GM12878 (cell line): Measurements from ENCODE around the gene RRP12. TPM values are rescaled to one million over a fixed set of nuclear protein-coding genes. Genes with fewer than 3 reads are reported as not detected.
A peak's percentile ranks its signal among the peaks of the same experiment; 100 is the strongest.

Experiments used
- BMI1 ChIP-seq: fragments of 450-650 bp; IDR thresholded peaks from 2 replicates; pipeline ENCODE4 v1.6.1; 2016; ENCODE audit warnings: mild to moderate bottlenecking, moderate library complexity, borderline replicate concordance
- CBFB ChIP-seq: IDR thresholded peaks from 2 replicates; pipeline ENCODE4 v1.6.1; 2016; ENCODE audit warnings: antibody characterized with exemption, low read depth
- CBX5 ChIP-seq: sonication (generic); IDR thresholded peaks from 2 replicates; pipeline ENCODE4 v1.6.1; 2016; ENCODE audit warnings: low read depth, moderate library complexity, mild to moderate bottlenecking, inconsistent platforms
- CREB1 ChIP-seq: IDR thresholded peaks from 2 replicates; pipeline ENCODE4 v1.6.1; 2012; ENCODE audit warnings: low read depth, mild to moderate bottlenecking, inconsistent platforms
- EP300 ChIP-seq, 2 experiments: fragments of 150-350 bp in 1 of 2; IDR thresholded peaks; 2 replicates each; pipeline ENCODE4 v1.6.1; 2011 to 2012; ENCODE audit warnings: low read depth in 2 of 2, low read length in 2 of 2, borderline replicate concordance in 1 of 2, improper control_type of control experiment in 1 of 2, inconsistent platforms in 1 of 2; ENCODE audit not compliant: control insufficient read depth in 1 of 2
- MEF2B ChIP-seq: fragments of 450-650 bp; IDR thresholded peaks from 2 replicates; pipeline ENCODE4 v1.6.1; 2018; ENCODE audit warnings: mild to moderate bottlenecking, moderate library complexity; ENCODE audit not compliant: partially characterized antibody, poor library complexity, severe bottlenecking
- POLR2A ChIP-seq: IDR thresholded peaks from 2 replicates; pipeline ENCODE4 v1.6.1; 2011; ENCODE audit warnings: low read depth, mild to moderate bottlenecking, low read length
- POLR2AphosphoS2 ChIP-seq: IDR thresholded peaks from 2 replicates; pipeline ENCODE4 v1.6.1; 2011; ENCODE audit warnings: low read depth, mild to moderate bottlenecking, low read length, improper control_type of control experiment, moderate library complexity
- RELA ChIP-seq: fragments of 450-650 bp; IDR thresholded peaks from 2 replicates; pipeline ENCODE4 v1.8.0; 2014; ENCODE audit warnings: borderline replicate concordance; ENCODE audit not compliant: partially characterized antibody
- REST ChIP-seq: IDR thresholded peaks from 2 replicates; pipeline ENCODE4 v1.6.1; 2012; ENCODE audit warnings: mild to moderate bottlenecking, low read depth, low read length
- RUNX3 ChIP-seq: IDR thresholded peaks from 2 replicates; pipeline ENCODE4 v1.6.1; 2012; ENCODE audit warnings: low read length, inconsistent platforms
- SMC3 ChIP-seq: IDR thresholded peaks from 2 replicates; pipeline ENCODE4 v1.6.1; 2011; ENCODE audit warnings: low read length, improper control_type of control experiment, borderline replicate concordance
- SP1 ChIP-seq: IDR thresholded peaks from one replicate; pipeline ENCODE4 v1.6.1; 2011; ENCODE audit warnings: low read depth, low read length
- SPI1 ChIP-seq: IDR thresholded peaks from 2 replicates; pipeline ENCODE4 v1.6.1; 2011; ENCODE audit warnings: low read depth, mild to moderate bottlenecking, low read length, moderate library complexity, borderline replicate concordance; ENCODE audit not compliant: insufficient read depth
- STAT1 ChIP-seq: fragments of 450-650 bp; conservative IDR thresholded peaks from 2 replicates; pipeline ENCODE4 v1.6.1; 2014; ENCODE audit warnings: antibody characterized with exemption, mild to moderate bottlenecking
- USF2 ChIP-seq: IDR thresholded peaks from 2 replicates; pipeline ENCODE4 v1.6.1; 2011; ENCODE audit warnings: low read depth, low read length, improper control_type of control experiment, borderline replicate concordance
- polyA plus RNA-seq, 11 experiments: library from polyadenylated mRNA; depleted of rRNA in 4 of 11; unstranded in 6 of 11; stranded (reverse) in 5 of 11; fragments of >200 nt; fragmentation: Nextera tagmentation in 4 of 11; fragmentation: Illumina TruSeq in 1 of 11; extraction: Ambion mirVana in 4 of 11; extraction: Trizol in 1 of 11; gene quantifications; 1 replicate in 1 of 11; 2 replicates in 10 of 11; pipeline versions ENCODE4 v1.2.1 to v1.2.3, GENCODE V29; 2011 to 2016; ENCODE audit warnings: inconsistent platforms in 2 of 11, missing spikeins in 2 of 11, low read depth in 1 of 11
- total RNA-seq, 4 experiments: library from RNA; depleted of rRNA in 3 of 4; stranded (reverse); fragments of >200 nt in 3 of 4; fragmentation: Illumina TruSeq in 1 of 4; extraction: Trizol in 1 of 4; gene quantifications; 2 replicates each; pipeline versions ENCODE4 v1.2.1 to v1.2.3, GENCODE V29; 2013 to 2021
- TF ChIP-seq, protein P1 (sequence below): fragments of 450-650 bp; conservative IDR thresholded peaks from 2 replicates; pipeline ENCODE4 v1.6.1; 2017; ENCODE audit warnings: mild to moderate bottlenecking, moderate library complexity
- TF ChIP-seq, protein P2 (sequence below): fragments of 150-350 bp; IDR thresholded peaks from 2 replicates; pipeline ENCODE4 v1.6.1; 2016; ENCODE audit warnings: low read depth, low read length

The RRP12 gene
- total and polyA plus RNA-seq, 10 of the 15 experiments (the other 5 are each of a cell fraction or from before 2014, with no cell fraction given), result 5.3 to 48.7 (median 16.8) TPM

- TF ChIP-seq USF2 (peak; percentile 23; the same call in 1 of the 2 replicates), MEF2B (no peak), RUNX3 (peak; percentile 49), POLR2AphosphoS2 (peak; percentile 63; the same call in 1 of the 2 replicates), EP300 (IDR thresholded peaks at IDR 0.05; ENCODE audit: borderline replicate concordance in 1 of 2, control insufficient read depth in 1 of 2, low read depth in 2 of 2, low read length in 2 of 2) (no peak), CBX5 (no peak), CREB1 (peak; percentile 78), SMC3 (no peak), BMI1 (no peak), RELA (peak; percentile 9), SP1 (peak; percentile 95), POLR2A (peak; percentile 84), REST (peak; percentile 47; the same call in 1 of the 2 replicates), SPI1 (peak; percentile 49; the same call in 1 of the 2 replicates), CBFB (no peak; the same call in 1 of the 2 replicates), STAT1 (no peak)
- TF ChIP-seq, protein P1, sequence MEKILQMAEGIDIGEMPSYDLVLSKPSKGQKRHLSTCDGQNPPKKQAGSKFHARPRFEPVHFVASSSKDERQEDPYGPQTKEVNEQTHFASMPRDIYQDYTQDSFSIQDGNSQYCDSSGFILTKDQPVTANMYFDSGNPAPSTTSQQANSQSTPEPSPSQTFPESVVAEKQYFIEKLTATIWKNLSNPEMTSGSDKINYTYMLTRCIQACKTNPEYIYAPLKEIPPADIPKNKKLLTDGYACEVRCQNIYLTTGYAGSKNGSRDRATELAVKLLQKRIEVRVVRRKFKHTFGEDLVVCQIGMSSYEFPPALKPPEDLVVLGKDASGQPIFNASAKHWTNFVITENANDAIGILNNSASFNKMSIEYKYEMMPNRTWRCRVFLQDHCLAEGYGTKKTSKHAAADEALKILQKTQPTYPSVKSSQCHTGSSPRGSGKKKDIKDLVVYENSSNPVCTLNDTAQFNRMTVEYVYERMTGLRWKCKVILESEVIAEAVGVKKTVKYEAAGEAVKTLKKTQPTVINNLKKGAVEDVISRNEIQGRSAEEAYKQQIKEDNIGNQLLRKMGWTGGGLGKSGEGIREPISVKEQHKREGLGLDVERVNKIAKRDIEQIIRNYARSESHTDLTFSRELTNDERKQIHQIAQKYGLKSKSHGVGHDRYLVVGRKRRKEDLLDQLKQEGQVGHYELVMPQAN, result peak; percentile 85
- TF ChIP-seq, protein P2, sequence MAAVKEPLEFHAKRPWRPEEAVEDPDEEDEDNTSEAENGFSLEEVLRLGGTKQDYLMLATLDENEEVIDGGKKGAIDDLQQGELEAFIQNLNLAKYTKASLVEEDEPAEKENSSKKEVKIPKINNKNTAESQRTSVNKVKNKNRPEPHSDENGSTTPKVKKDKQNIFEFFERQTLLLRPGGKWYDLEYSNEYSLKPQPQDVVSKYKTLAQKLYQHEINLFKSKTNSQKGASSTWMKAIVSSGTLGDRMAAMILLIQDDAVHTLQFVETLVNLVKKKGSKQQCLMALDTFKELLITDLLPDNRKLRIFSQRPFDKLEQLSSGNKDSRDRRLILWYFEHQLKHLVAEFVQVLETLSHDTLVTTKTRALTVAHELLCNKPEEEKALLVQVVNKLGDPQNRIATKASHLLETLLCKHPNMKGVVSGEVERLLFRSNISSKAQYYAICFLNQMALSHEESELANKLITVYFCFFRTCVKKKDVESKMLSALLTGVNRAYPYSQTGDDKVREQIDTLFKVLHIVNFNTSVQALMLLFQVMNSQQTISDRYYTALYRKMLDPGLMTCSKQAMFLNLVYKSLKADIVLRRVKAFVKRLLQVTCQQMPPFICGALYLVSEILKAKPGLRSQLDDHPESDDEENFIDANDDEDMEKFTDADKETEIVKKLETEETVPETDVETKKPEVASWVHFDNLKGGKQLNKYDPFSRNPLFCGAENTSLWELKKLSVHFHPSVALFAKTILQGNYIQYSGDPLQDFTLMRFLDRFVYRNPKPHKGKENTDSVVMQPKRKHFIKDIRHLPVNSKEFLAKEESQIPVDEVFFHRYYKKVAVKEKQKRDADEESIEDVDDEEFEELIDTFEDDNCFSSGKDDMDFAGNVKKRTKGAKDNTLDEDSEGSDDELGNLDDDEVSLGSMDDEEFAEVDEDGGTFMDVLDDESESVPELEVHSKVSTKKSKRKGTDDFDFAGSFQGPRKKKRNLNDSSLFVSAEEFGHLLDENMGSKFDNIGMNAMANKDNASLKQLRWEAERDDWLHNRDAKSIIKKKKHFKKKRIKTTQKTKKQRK, result no peak
Observed at GRCh38 chr10:97445722-97446639, 44.8 kb upstream of the RRP12 start, which contains the start of the genes EXOSC1 and ZDHHC16 (continued).
